BLaER1 treated with 17β-estradiol and CSF1 and Interleukin-3, amounts not matched to agents 10 nM and 100 nM (cell line): Measurements from ENCODE around the gene OR6Y1.

ENCODE experiments used
- H3K27ac ChIP-seq, 11 experiments: shearing (Covaris generic); formaldehyde crosslinking; 2 replicates each; pipeline ENCODE4 v1.8.1; 2022
- H3K27me3 ChIP-seq, 11 experiments: shearing (Covaris generic); formaldehyde crosslinking; 2 replicates each; pipeline ENCODE4 v1.8.1; 2022
- H3K36me3 ChIP-seq, 11 experiments: shearing (Covaris generic); formaldehyde crosslinking; 2 replicates each; pipeline ENCODE4 v1.8.1; 2022
- H3K4me1 ChIP-seq, 10 experiments: shearing (Covaris generic); formaldehyde crosslinking; 2 replicates each; pipeline ENCODE4 v1.8.1; 2022
- H3K4me2 ChIP-seq, 11 experiments: shearing (Covaris generic); formaldehyde crosslinking; 2 replicates each; pipeline ENCODE4 v1.8.1; 2022
- H3K4me3 ChIP-seq, 10 experiments: shearing (Covaris generic); formaldehyde crosslinking; 2 replicates each; pipeline ENCODE4 v1.8.1; 2022
- H3K9ac ChIP-seq, 11 experiments: shearing (Covaris generic); formaldehyde crosslinking; 2 replicates each; pipeline ENCODE4 v1.8.1; 2022
- H3K9me3 ChIP-seq, 11 experiments: shearing (Covaris generic); formaldehyde crosslinking; replicated peaks in 1 of 11; 2 replicates each; pipeline ENCODE4 v1.8.1; 2022
- H4K20me1 ChIP-seq, 11 experiments: shearing (Covaris generic); formaldehyde crosslinking; 2 replicates each; pipeline ENCODE4 v1.8.1; 2022
- Cebpa-rat ChIP-seq, 11 experiments: shearing (Covaris generic); IDR thresholded peaks; 2 replicates each; pipeline ENCODE4 v1.8.1; 2022

Gene OR6Y1

DNA sequence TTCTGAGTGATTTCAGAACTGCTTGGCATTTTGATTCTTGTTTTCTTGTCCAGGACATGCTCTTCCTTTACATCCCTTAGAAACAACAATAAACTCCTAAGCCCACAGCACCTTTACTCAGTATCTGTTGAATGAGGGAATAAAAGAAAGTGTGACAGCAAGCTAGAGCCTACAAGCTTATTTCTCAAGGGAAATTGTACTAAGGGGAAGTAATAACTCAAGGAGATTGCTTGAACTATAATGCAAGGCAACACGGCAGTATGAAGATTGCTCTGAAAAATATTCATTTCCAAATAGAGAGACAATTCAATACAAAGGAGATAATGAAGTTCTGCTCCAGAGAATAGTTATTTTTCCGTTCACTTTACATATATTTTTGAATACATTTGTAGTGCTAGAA lies 9.6 kb upstream of the OR6Y1 start:
- Histone ChIP-seq H3K36me3 (no peaks in the 10 kb centered on the region), H3K4me1 (peaks cover 12 to 21% (median 19%) of the 10 kb centered on the region in 10 experiments), H3K4me3 (no peak overlapping the region; a peak in 1 of 20 replicates), H3K27ac (peak overlapping the region in 10 of 11 experiments; percentile 78 to 91 (median 86); a peak in 20 of 22 replicates), H4K20me1 (no peaks in the 10 kb centered on the region), H3K4me2 (peak overlapping the region; percentile 49 to 71 (median 64); a peak in 20 of 22 replicates), H3K27me3 (no peaks in the 10 kb centered on the region), H3K9me3 (peaks cover 0 to 18% (median 10%) of the 10 kb centered on the region in 11 experiments; a peak in 17 of 22 replicates), H3K9ac (peak overlapping the region in 1 of 11 experiments; percentile 42; a peak in 4 of 22 replicates)
- TF ChIP-seq Cebpa-rat (IDR thresholded peaks at IDR 0.05) = no peak

DNA sequence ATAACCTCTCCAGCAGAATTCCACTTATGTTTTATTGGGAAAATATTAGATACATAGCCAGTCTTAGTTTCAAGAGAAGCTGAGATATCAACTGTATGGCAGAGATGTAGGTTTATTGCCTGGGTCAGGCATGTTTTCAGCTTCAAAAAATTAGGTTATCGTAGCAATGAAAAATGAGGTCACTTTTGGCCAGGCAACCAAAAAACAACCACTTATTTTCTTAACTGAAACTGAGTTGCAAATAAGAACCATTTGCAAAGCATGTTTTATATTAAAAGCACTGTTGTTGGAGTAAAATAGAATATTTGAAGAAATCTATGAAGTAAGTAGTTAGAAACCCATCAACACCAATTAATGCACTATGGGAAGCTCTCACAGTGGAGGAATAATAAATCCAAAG lies 5.5 kb upstream of the OR6Y1 start:
- no peaks in the 10 kb centered on the region for H4K20me1 ChIP-seq
- no peaks in the 10 kb centered on the region for H3K27me3 ChIP-seq
- no peaks in the 10 kb centered on the region for H3K36me3 ChIP-seq

DNA sequence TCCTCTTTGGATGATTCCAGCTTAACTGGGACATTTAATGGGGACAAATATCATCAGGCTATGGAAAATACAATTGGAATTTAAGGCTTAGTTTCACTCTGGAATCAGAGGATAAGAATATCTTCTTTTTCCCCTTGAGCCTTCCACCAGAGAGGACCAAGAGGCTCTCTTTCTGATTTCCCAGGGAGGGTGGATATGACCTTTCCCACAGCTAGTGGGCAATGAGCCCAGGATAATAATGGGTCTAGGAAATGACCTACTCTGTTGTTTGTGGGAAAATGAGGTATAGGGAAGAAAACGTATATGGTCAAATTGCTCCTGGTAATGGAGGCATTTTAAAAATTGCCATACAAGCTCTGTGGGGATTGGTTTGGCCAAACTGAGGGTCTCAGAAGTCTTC lies 1.9 kb downstream of the OR6Y1 start:
- Histone ChIP-seq H3K27me3 (no peaks in the 10 kb centered on the region), H3K36me3 (no peaks in the 10 kb centered on the region)

More for the DNA sequence above, 5.5 kb upstream of the OR6Y1 start:
- H3K9ac ChIP-seq = no peak overlapping the region
- H3K9me3 ChIP-seq = peaks cover 0 to 16% (median 10%) of the 10 kb centered on the region in 11 experiments; a peak in 17 of 22 replicates
- no peak for TF ChIP-seq Cebpa-rat (IDR thresholded peaks at IDR 0.05)
- H3K27ac ChIP-seq = no peak overlapping the region
- H3K4me3 ChIP-seq = no peak overlapping the region
- no peak overlapping the region for H3K4me2 ChIP-seq
- H3K4me1 ChIP-seq = peaks cover 8 to 17% (median 14%) of the 10 kb centered on the region in 10 experiments

DNA sequence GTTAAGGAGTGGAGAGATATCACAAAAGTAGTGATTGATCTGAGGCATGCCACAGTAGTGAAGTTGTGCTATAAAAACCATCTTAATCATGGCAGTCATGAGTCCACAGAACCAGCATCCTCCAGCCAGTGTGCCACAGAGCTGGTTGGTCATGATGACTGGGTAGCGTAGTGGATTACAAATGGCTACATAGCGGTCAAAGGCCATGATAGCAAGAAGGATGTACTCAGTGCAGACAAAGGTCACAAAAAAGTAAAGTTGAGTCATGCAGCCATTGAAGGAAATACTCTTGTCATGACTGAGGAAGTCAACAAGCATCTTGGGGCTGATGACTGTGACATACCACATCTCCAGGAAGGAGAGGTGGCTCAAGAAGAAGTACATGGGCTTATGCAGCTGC lies 6.7 kb downstream of the OR6Y1 start:
- Histone ChIP-seq H3K27ac (no peak overlapping the region), H3K4me3 (no peak overlapping the region), H3K9me3 (no peaks in the 10 kb centered on the region), H4K20me1 (no peaks in the 10 kb centered on the region), H3K9ac (no peak overlapping the region), H3K4me2 (no peak overlapping the region), H3K27me3 (no peaks in the 10 kb centered on the region), H3K36me3 (no peaks in the 10 kb centered on the region), H3K4me1 (0 out of 20 replicates have a peak, but pooled peaks cover 0 to 8% (median 0%) of the 10 kb centered on the region in 10 experiments)
- TF ChIP-seq Cebpa-rat (IDR thresholded peaks at IDR 0.05) = no peak

More for the DNA sequence above, 1.9 kb downstream of the OR6Y1 start:
- H3K4me3 ChIP-seq = no peak overlapping the region
- no peaks in the 10 kb centered on the region for H4K20me1 ChIP-seq
- H3K4me2 ChIP-seq = no peak overlapping the region
- no peaks in the 10 kb centered on the region for H3K9me3 ChIP-seq
- no peak overlapping the region for H3K27ac ChIP-seq
- no peaks in the 10 kb centered on the region for H3K4me1 ChIP-seq
- H3K9ac ChIP-seq = no peak overlapping the region
- no peak for TF ChIP-seq Cebpa-rat (IDR thresholded peaks at IDR 0.05)

DNA sequence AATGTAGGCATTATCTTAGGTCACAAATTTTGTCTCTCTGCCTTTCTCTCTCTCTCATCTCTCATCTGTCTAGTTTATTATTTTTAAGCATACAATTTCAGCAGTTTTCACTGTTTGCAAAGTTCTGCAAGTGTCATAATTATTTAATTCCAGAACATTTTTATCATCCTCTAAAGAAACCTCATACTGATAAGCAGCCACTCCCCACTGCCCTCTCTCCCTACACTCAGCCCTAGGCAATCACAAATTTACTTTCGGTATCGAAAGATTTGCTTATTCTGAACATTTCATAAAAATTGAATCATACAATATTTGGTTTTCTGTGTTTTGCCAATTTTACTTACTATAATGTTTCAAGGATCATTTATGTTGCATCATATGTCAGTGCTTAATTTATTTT lies 16.6 kb downstream of the OR6Y1 start:
- no peak for TF ChIP-seq Cebpa-rat (IDR thresholded peaks at IDR 0.05)
- no peaks in the 10 kb centered on the region for H3K27me3 ChIP-seq
- H3K4me2 ChIP-seq = no peak overlapping the region
- H3K9ac ChIP-seq = no peak overlapping the region
- no peak overlapping the region for H3K4me3 ChIP-seq
- no peaks in the 10 kb centered on the region for H4K20me1 ChIP-seq
- H3K36me3 ChIP-seq = no peaks in the 10 kb centered on the region
- H3K4me1 ChIP-seq = no peaks in the 10 kb centered on the region
- no peaks in the 10 kb centered on the region for H3K9me3 ChIP-seq
- H3K27ac ChIP-seq = no peak overlapping the region

DNA sequence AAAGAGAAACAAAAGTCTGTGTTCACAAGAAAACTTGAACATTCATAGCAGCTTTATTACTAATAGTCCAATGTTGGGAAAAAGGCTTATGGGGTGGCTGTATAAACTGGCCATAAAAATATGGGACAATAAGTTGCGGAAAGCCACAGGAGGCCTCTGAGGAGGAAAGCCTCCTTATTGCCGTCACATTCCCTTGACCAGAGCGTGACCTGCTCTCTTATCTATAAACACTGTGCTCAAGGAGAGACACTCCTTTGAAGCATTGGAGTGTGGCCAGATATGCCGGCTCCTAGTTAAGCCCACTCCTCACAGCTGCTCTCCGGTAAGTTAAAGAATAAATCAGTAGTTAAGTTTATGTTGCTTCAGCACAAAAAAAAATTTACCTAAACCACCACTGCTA lies 19.7 kb downstream of the OR6Y1 start:
- no peak for TF ChIP-seq Cebpa-rat (IDR thresholded peaks at IDR 0.05)
- H3K9ac ChIP-seq = no peak overlapping the region
- H4K20me1 ChIP-seq = no peaks in the 10 kb centered on the region
- no peaks in the 10 kb centered on the region for H3K36me3 ChIP-seq
- H3K4me2 ChIP-seq = no peak overlapping the region
- no peak overlapping the region for H3K27ac ChIP-seq
- no peaks in the 10 kb centered on the region for H3K4me1 ChIP-seq
- H3K9me3 ChIP-seq = no peaks in the 10 kb centered on the region
- no peak overlapping the region for H3K4me3 ChIP-seq
- no peaks in the 10 kb centered on the region for H3K27me3 ChIP-seq

DNA sequence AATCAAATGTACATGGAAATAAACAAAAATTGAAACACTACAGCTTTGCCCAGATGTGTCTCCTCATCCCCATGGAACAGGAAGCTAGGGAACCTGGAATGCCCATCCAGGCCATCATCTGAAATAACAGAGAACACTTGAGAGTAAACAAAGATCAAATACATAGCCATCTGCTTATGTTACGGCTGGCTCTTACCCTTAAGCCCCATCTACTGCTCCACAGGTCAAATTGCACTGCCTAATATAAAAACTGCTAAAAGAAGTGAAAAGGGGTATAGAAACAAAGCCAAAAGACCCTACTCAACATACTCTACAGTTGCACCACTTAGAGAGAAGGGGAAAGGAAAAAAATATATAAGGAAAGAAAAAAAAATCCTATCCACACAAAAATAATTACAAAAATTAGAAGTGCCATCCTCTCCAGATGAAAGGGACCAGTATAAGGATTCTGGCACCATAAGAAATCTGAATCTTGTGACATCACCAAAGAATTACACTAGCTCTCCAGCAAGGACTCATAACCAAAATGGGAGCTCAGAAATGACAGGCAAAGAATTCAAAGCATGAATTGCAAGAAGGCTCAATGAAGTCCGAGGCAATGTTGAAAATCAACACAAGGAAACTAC lies 26.9 kb downstream of the OR6Y1 start:
- Histone ChIP-seq H3K4me2 (no peak overlapping the region), H3K4me3 (no peak overlapping the region), H3K9ac (no peak overlapping the region), H3K36me3 (no peaks in the 10 kb centered on the region), H4K20me1 (no peaks in the 10 kb centered on the region), H3K9me3 (peaks cover 0 to 15% (median 0%) of the 10 kb centered on the region in 11 experiments; a peak in 3 of 22 replicates), H3K4me1 (no peaks in the 10 kb centered on the region), H3K27me3 (no peaks in the 10 kb centered on the region), H3K27ac (no peak overlapping the region)
- TF ChIP-seq Cebpa-rat (IDR thresholded peaks at IDR 0.05) = no peak

DNA sequence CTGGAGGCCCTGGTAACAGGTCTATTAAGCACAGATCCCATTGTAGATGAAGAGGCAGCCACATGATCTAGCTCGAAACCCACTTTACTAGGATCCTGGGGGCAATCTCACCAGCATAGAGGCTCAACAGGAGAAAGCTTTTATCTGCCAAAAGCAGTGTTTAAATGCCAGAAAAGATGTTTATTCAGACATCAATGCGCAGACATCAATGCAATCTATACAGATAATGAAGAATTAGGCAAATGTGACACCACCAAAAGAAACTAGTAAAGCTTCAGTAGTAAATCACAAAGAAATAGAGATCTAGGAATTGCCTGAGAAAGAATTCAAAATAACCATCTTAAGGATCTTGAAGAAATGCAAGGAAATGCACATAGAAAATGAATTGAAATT lies 32.5 kb downstream of the OR6Y1 start:
- no peak for TF ChIP-seq Cebpa-rat (IDR thresholded peaks at IDR 0.05)
- Histone ChIP-seq H3K36me3 (no peaks in the 10 kb centered on the region), H3K27ac (no peak overlapping the region), H3K4me1 (no peaks in the 10 kb centered on the region), H3K4me3 (no peak overlapping the region), H3K4me2 (no peak overlapping the region), H3K9ac (no peak overlapping the region), H3K27me3 (no peaks in the 10 kb centered on the region), H3K9me3 (no peaks in the 10 kb centered on the region), H4K20me1 (no peaks in the 10 kb centered on the region)

DNA sequence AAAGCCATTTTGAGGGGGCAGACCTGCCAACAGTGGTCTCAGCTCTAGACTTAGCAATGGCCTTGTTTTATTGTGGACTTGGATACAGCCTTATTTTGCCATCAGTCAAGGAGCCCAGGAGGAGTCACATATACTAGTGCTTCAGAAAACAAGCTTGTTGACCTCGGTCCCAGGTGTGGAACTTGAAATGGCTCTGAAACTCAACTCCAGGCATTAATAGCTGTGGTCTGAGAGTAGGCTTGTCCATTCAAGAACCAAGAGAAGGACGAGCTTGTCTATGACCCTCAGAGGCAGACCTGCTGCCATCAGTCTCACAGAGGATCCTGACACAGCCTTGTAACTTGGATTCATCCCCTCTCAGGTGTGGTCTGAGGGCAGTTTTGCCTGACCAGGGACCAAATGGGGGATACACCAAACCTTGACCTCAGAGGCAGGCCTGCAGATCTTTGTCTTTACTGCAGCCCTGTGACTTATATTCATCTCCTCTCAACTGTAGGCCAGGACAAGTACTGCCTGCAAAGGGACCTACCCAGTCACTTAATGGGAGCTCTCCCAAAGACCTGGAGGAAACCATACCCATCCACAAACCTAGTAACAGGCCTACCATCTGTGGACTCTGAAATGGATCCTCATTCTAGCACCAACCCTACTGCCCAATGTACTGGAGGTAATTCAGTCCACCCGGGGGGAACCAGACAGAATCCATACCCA lies 33.1 kb downstream of the OR6Y1 start:
- Histone ChIP-seq H3K36me3 (no peaks in the 10 kb centered on the region), H4K20me1 (no peaks in the 10 kb centered on the region), H3K27ac (no peak overlapping the region), H3K4me1 (no peaks in the 10 kb centered on the region), H3K9ac (no peak overlapping the region), H3K9me3 (no peaks in the 10 kb centered on the region), H3K27me3 (no peaks in the 10 kb centered on the region), H3K4me2 (no peak overlapping the region), H3K4me3 (no peak overlapping the region)
- no peak for TF ChIP-seq Cebpa-rat (IDR thresholded peaks at IDR 0.05)

DNA sequence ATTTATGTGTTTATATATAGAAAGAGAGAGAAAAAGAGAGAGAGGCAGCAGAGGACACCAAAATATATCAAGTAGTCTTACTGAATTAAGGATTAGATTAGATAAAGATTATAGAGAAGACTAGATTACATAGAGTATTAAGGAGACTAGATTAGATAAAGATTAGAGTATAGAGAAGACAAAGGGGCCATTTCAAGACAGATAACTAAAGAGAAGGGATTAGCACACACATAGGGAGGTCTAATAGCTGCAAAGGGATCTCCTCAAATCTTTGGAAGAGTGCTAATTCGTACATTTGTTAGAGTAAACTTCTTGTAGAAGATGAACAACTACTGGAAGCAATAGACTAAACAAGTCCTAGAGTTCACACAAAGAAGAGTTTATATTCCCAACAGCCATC lies 34.2 kb downstream of the OR6Y1 start:
- Histone ChIP-seq H3K4me3 (no peak overlapping the region), H3K9me3 (no peaks in the 10 kb centered on the region), H3K9ac (no peak overlapping the region), H3K4me1 (no peaks in the 10 kb centered on the region), H3K27me3 (no peaks in the 10 kb centered on the region), H4K20me1 (no peaks in the 10 kb centered on the region), H3K36me3 (no peaks in the 10 kb centered on the region), H3K4me2 (no peak overlapping the region), H3K27ac (no peak overlapping the region)
- TF ChIP-seq Cebpa-rat (IDR thresholded peaks at IDR 0.05) = no peak
